Endodermal cell (in vitro differentiated cells): ENCODE measurements around the gene GBGT1. TPM values are rescaled to one million over a fixed set of nuclear protein-coding genes. Genes with fewer than 3 reads are reported as not detected.

ENCODE experiments used
- DNase-seq: peaks from one replicate; pipeline ENCODE4 v3.0.0-alpha.2; 2017
- H3K27ac ChIP-seq: 2 replicates; pipeline ENCODE4 v1.5.1; 2013; ENCODE audit warnings: mild to moderate bottlenecking, low read depth, low read length, moderate library complexity
- H3K27me3 ChIP-seq: 2 replicates; pipeline ENCODE4 v1.6.1; 2013; ENCODE audit warnings: mild to moderate bottlenecking, low read length, moderate library complexity; ENCODE audit not compliant: insufficient read depth, control insufficient read depth, poor library complexity, severe bottlenecking
- H3K36me3 ChIP-seq: 2 replicates; pipeline ENCODE4 v1.7.0; 2013; ENCODE audit warnings: mild to moderate bottlenecking, low read length, moderate library complexity; ENCODE audit not compliant: control insufficient read depth, insufficient read depth
- H3K4me1 ChIP-seq: one replicate; pipeline ENCODE4 v1.7.0; 2013; ENCODE audit warnings: low read length; ENCODE audit not compliant: control insufficient read depth, insufficient read depth
- H3K4me3 ChIP-seq: 2 replicates; pipeline ENCODE4 v1.5.1; 2013; ENCODE audit warnings: mild to moderate bottlenecking, low read length, moderate library complexity
- H3K9ac ChIP-seq: 2 replicates; pipeline ENCODE4 v1.6.1; 2013; ENCODE audit warnings: mild to moderate bottlenecking, low read length, moderate library complexity; ENCODE audit not compliant: poor library complexity, severe bottlenecking; ENCODE audit errors: extremely low read depth
- H3K9me3 ChIP-seq: 2 replicates; pipeline ENCODE4 v1.6.1; 2013; ENCODE audit warnings: mild to moderate bottlenecking, low read length, moderate library complexity; ENCODE audit not compliant: control insufficient read depth
- H3K27ac Mint-ChIP-seq: 2 replicates; pipeline ENCODE4 v1.8.0; 2020; ENCODE audit warnings: mixed read lengths
- H3K27me3 Mint-ChIP-seq: 2 replicates; pipeline ENCODE4 v1.8.0; 2021; ENCODE audit warnings: mild to moderate bottlenecking, mixed read lengths; ENCODE audit not compliant: insufficient read depth
- H3K36me3 Mint-ChIP-seq: 2 replicates; pipeline ENCODE4 v1.8.0; 2020; ENCODE audit warnings: low read depth, mixed read lengths
- H3K4me1 Mint-ChIP-seq: 2 replicates; pipeline ENCODE4 v1.8.0; 2020; ENCODE audit warnings: mixed read lengths
- H3K4me3 Mint-ChIP-seq: 2 replicates; pipeline ENCODE4 v1.8.0; 2020; ENCODE audit warnings: mild to moderate bottlenecking, moderate library complexity, mixed read lengths
- H3K9me3 Mint-ChIP-seq: 2 replicates; pipeline ENCODE4 v1.8.0; 2020; ENCODE audit warnings: mild to moderate bottlenecking, mixed read lengths
- CTCF ChIP-seq: fragments of 200-600 bp; sonication (generic); conservative IDR thresholded peaks from 2 replicates; pipeline ENCODE4 v1.5.0; 2021; ENCODE audit warnings: antibody characterized with exemption, mild to moderate bottlenecking
- WGBS, 2 experiments: methylation state at CpG; one replicate each; pipeline versions ENCODE4 v1.1.5 to v1.1.7; 2013; ENCODE audit warnings: missing lambda C conversion rate in 2 of 2, mixed read lengths in 1 of 2; ENCODE audit not compliant: insufficient coverage in 1 of 2, insufficient read length in 1 of 2; 5-methylcytosine and 5-hydroxymethylcytosine counted together
- total RNA-seq, 2 donors: library from RNA; stranded (reverse); fragmentation: NEBNext Ultra II Directional in 1 of 2; extraction: Animal tissue kit (Norgen Biotek cat#: 25700) in 1 of 2; gene quantifications; 2 replicates in 1 of 2; 3 replicates in 1 of 2; pipeline ENCODE4 v1.2.1, GENCODE V29; 2021

The GBGT1 gene
- total RNA-seq, 2 donors from 2014 or later, result 28.2 to 29.1 TPM

GRCh38 chr9:133125941-133126696, 37.6 kb downstream of the GBGT1 start:
- no peaks in the 10 kb centered on the region for H3K4me1 Mint-ChIP-seq
- no peak overlapping the region for H3K4me3 Mint-ChIP-seq
- no peaks in the 10 kb centered on the region for H3K36me3 ChIP-seq
- H3K27me3 ChIP-seq, result no peaks in the 10 kb centered on the region
- TF ChIP-seq CTCF, result no peak
- 89 to 90% methylated on average over 10 to 24 of the region's 24 CpGs for WGBS, 2 experiments
- H3K4me1 ChIP-seq, result no peaks in the 10 kb centered on the region
- peaks cover 21% of the 10 kb centered on the region for H3K27me3 Mint-ChIP-seq
- H3K36me3 Mint-ChIP-seq, result peaks cover 3% of the 10 kb centered on the region
- H3K27ac ChIP-seq, result no peak overlapping the region
- H3K9me3 Mint-ChIP-seq, result no peaks in the 10 kb centered on the region
- H3K27ac Mint-ChIP-seq, result no peak overlapping the region
- H3K9me3 ChIP-seq, result no peaks in the 10 kb centered on the region
- no peak overlapping the region for H3K4me3 ChIP-seq
- no peak overlapping the region for H3K9ac ChIP-seq
- DNase-seq, result no peak

GRCh38 chr9:133124907-133125275, 38.8 kb downstream of the GBGT1 start:
- H3K4me3 Mint-ChIP-seq, result no peak overlapping the region
- 90% methylated on average over 2 of the region's 2 CpGs for WGBS, 2 experiments
- Histone ChIP-seq H3K36me3 (no peaks in the 10 kb centered on the region), H3K4me1 (peaks cover 1% of the 10 kb centered on the region), H3K9me3 (no peaks in the 10 kb centered on the region), H3K4me3 (no peak overlapping the region), H3K9ac (no peak overlapping the region), H3K27me3 (no peaks in the 10 kb centered on the region), H3K27ac (no peak overlapping the region)
- no peaks in the 10 kb centered on the region for H3K4me1 Mint-ChIP-seq
- no peak for TF ChIP-seq CTCF
- H3K36me3 Mint-ChIP-seq, result peaks cover 3% of the 10 kb centered on the region
- H3K9me3 Mint-ChIP-seq, result no peaks in the 10 kb centered on the region
- peaks cover 22% of the 10 kb centered on the region for H3K27me3 Mint-ChIP-seq
- H3K27ac Mint-ChIP-seq, result no peak overlapping the region
- no peak for DNase-seq

- no peak for TF ChIP-seq CTCF
- 89 to 95% methylated on average over 4 to 8 of the region's 8 CpGs for WGBS, 2 experiments
- Mint-ChIP-seq H3K27ac (no peak overlapping the region), H3K36me3 (peaks cover 3% of the 10 kb centered on the region), H3K4me1 (peaks cover 3% of the 10 kb centered on the region), H3K27me3 (peaks cover 26% of the 10 kb centered on the region), H3K4me3 (no peak overlapping the region), H3K9me3 (no peaks in the 10 kb centered on the region)
- Histone ChIP-seq H3K4me1 (peaks cover 7% of the 10 kb centered on the region), H3K4me3 (no peak overlapping the region), H3K9me3 (no peaks in the 10 kb centered on the region), H3K36me3 (no peaks in the 10 kb centered on the region), H3K9ac (no peak overlapping the region), H3K27me3 (no peaks in the 10 kb centered on the region), H3K27ac (no peak overlapping the region)
- no peak for DNase-seq
These were observed 39.4 kb downstream of the GBGT1 start for GRCh38 chr9:133124123-133124906.
